Measurements from ENCODE around the gene ME2.
"Not testable (repeated sequence)": the region's sequence is repeated elsewhere in the genome, so short reads cannot be mapped to it uniquely, and the experiment has no call there.

The ME2 gene

GRCh38 chr18:51003174-51003573 is 124.3 kb downstream of the ME2 start:
- not testable (repeated sequence) for H3K4me3 ChIP-seq (ENCODE audit: extremely low read depth, insufficient read depth, low read length, poor library complexity, severe bottlenecking); H3K9me3 ChIP-seq (ENCODE audit: control insufficient read depth, low read length); H3K36me3 ChIP-seq (ENCODE audit: control insufficient read depth, insufficient read depth, low read length); H3K27ac ChIP-seq (ENCODE audit: low read depth, low read length, severe bottlenecking); H3K4me1 ChIP-seq (ENCODE audit: control insufficient read depth, insufficient read depth, low read length, poor library complexity, severe bottlenecking)
- 80% methylated on average over 1 of the region's 2 CpGs; no CpG with 5 or more reads in 1 of the 2 experiments for WGBS, 2 experiments (ENCODE audit: insufficient coverage in 2 of 2)
